GM12878 (cell line): ENCODE data around the gene STPG4.

ENCODE experiments used
- CTCF ChIP-seq, 3 experiments: IDR thresholded peaks in 2 of 3; conservative IDR thresholded peaks in 1 of 3; 2 replicates each; pipeline ENCODE4 v1.5.1; 2011; ENCODE audit warnings: low read depth in 3 of 3, low read length in 3 of 3, mild to moderate bottlenecking in 3 of 3, control low read depth in 2 of 3, moderate library complexity in 2 of 3, inconsistent platforms in 1 of 3, mixed read lengths in 1 of 3; ENCODE audit not compliant: control insufficient read depth in 2 of 3, insufficient read depth in 1 of 3; ENCODE audit errors: extremely low read depth in 1 of 3
- FOS ChIP-seq: IDR thresholded peaks from 3 replicates; pipeline ENCODE4 v1.6.1; 2011; ENCODE audit warnings: borderline replicate concordance; ENCODE audit not compliant: insufficient read length; ENCODE audit errors: extremely low read depth
- KDM1A ChIP-seq: fragments of 200-600 bp; sonication (generic); IDR thresholded peaks from 2 replicates; pipeline ENCODE4 v1.6.1; 2016; ENCODE audit warnings: borderline replicate concordance
- MXI1 ChIP-seq: fragments of 150-350 bp; IDR thresholded peaks from 2 replicates; pipeline ENCODE4 v1.6.1; 2011; ENCODE audit warnings: low read depth, mild to moderate bottlenecking, inconsistent platforms, low read length, improper control_type of control experiment
- POLR2A ChIP-seq: IDR thresholded peaks from 2 replicates; pipeline ENCODE4 v1.6.1; 2011; ENCODE audit warnings: low read depth, mild to moderate bottlenecking, low read length
- SMC3 ChIP-seq: IDR thresholded peaks from 2 replicates; pipeline ENCODE4 v1.6.1; 2011; ENCODE audit warnings: low read length, improper control_type of control experiment, borderline replicate concordance
- SUZ12 ChIP-seq: fragments of 200-600 bp; sonication (generic); IDR thresholded peaks from one replicate; pipeline ENCODE4 v1.6.1; 2018; ENCODE audit warnings: antibody characterized with exemption, mild to moderate bottlenecking; ENCODE audit not compliant: unreplicated experiment
- TARDBP ChIP-seq: IDR thresholded peaks from 2 replicates; pipeline ENCODE4 v1.6.1; 2016; ENCODE audit warnings: borderline replicate concordance
- TCF12 ChIP-seq: IDR thresholded peaks from 2 replicates; pipeline ENCODE4 v1.6.1; 2011; ENCODE audit warnings: low read depth, mild to moderate bottlenecking, low read length
- TCF3 ChIP-seq: IDR thresholded peaks from 2 replicates; pipeline ENCODE4 v1.6.1; 2012; ENCODE audit warnings: low read depth, mild to moderate bottlenecking, low read length, borderline replicate concordance; ENCODE audit not compliant: insufficient read depth
- USF1 ChIP-seq: IDR thresholded peaks from 2 replicates; pipeline ENCODE4 v1.6.1; 2011; ENCODE audit warnings: borderline replicate concordance, low read depth, mild to moderate bottlenecking, moderate library complexity, mixed read lengths, low read length; ENCODE audit not compliant: insufficient read depth; ENCODE audit errors: extremely low read length

DNA sequence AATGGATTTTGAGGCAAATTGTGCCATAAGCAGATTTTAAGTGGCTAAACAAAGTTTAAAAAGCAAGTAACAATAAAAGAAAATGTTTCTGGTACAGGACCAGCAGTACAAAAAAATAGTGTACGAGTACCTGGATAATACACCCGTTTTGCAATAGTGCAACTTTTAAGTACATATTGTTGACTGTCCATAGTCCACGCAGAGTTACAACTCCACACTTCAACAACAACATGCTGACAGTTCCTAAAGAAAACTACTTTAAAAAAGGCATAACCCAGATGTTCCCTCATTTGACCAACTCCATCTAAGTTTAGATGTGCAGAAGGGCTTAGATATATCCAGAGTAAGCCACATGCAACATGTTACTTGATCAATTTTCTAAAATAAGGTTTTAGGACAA is 5.1 kb upstream of the STPG4 start:
- TF ChIP-seq CTCF (IDR thresholded peaks at IDR 0.05 in 2 of 3, conservative IDR thresholded peaks at IDR 0.05 in 1 of 3; ENCODE audit: control insufficient read depth in 2 of 3, extremely low read depth in 1 of 3, insufficient read depth in 1 of 3, low read depth in 3 of 3, low read length in 3 of 3) = no peak
- no peak for TF ChIP-seq FOS
- no peak for TF ChIP-seq MXI1
- no peak for TF ChIP-seq USF1
- no peak for TF ChIP-seq SUZ12
- TF ChIP-seq KDM1A = no peak
- no peak for TF ChIP-seq POLR2A
- no peak for TF ChIP-seq TCF3
- no peak for TF ChIP-seq TARDBP
- TF ChIP-seq TCF12 = no peak
- no peak for TF ChIP-seq SMC3
